ENCODE measurements around the gene TPCN2. TPM values are rescaled to one million over a fixed set of nuclear protein-coding genes. Genes with fewer than 3 reads are reported as not detected.

Gene TPCN2
- polyA plus RNA-seq, 3 donors = 29.3 to 52.8 (median 31.5) TPM

DNA sequence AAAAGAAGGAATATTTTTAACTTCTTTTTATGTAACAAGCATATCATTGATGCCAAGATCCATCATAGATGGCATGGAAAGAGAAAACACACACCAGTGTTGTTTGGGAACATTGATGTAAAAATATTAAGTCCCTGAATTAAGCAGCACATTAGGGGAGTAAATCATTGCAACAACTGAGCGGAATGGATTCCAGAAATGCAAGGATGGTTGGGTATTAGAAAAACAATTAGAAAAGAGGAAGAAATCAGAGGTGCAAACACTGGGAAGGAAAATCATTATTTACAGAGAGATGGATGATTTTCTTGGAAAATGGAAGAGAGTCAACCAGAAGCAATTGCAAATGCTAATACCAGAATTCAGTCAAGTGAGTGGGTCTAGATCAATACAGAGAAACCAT, 115.1 kb downstream of the TPCN2 start:
- TF ChIP-seq, protein P1, sequence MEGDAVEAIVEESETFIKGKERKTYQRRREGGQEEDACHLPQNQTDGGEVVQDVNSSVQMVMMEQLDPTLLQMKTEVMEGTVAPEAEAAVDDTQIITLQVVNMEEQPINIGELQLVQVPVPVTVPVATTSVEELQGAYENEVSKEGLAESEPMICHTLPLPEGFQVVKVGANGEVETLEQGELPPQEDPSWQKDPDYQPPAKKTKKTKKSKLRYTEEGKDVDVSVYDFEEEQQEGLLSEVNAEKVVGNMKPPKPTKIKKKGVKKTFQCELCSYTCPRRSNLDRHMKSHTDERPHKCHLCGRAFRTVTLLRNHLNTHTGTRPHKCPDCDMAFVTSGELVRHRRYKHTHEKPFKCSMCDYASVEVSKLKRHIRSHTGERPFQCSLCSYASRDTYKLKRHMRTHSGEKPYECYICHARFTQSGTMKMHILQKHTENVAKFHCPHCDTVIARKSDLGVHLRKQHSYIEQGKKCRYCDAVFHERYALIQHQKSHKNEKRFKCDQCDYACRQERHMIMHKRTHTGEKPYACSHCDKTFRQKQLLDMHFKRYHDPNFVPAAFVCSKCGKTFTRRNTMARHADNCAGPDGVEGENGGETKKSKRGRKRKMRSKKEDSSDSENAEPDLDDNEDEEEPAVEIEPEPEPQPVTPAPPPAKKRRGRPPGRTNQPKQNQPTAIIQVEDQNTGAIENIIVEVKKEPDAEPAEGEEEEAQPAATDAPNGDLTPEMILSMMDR (IDR thresholded peaks at IDR 0.05) = no peak
- no peak overlapping the region for H3K4me2 ChIP-seq (replicated peaks; ENCODE audit: extremely low read depth, low read length, poor library complexity, severe bottlenecking)
- no peak overlapping the region for H2AFZ ChIP-seq (ENCODE audit: insufficient read depth, low read depth, low read length, poor library complexity, severe bottlenecking)
- Mint-ChIP-seq H3K9me3 (peaks cover 5 to 14% (median 9%) of the 10 kb centered on the region in 7 donors), H3K27ac (no peak overlapping the region), H3K36me3 (no peaks in the 10 kb centered on the region), H3K27me3 (ENCODE audit: low read depth in 3 of 3) (peaks cover 1 to 15% (median 11%) of the 10 kb centered on the region in 3 donors), H3K4me1 (peaks cover 6% of the 10 kb centered on the region), H3K4me3 (no peak overlapping the region)
- no peaks in the 10 kb centered on the region for H3K27me3 ChIP-seq (ENCODE audit: control insufficient read depth in 2 of 2, insufficient read depth in 2 of 2, low read length in 2 of 2)
- no peak overlapping the region for H3K4me3 ChIP-seq (replicated peaks in 1 of 3; ENCODE audit: low read depth in 2 of 3, low read length in 3 of 3)
- no peak overlapping the region for H3K27ac ChIP-seq (ENCODE audit: low read depth in 1 of 2, low read length in 2 of 2)
- H4K20me1 ChIP-seq (ENCODE audit: insufficient read depth, low read length) = no peaks in the 10 kb centered on the region
- H3K4me1 ChIP-seq (ENCODE audit: control insufficient read depth in 1 of 2, insufficient read depth in 2 of 2, low read length in 2 of 2) = peaks cover 7 to 9% of the 10 kb centered on the region in 2 donors
- intact Hi-C loops (cut with micrococcal nuclease) = no loop called here
- H3K9ac ChIP-seq (ENCODE audit: insufficient read depth, low read length, poor library complexity, severe bottlenecking) = no peak overlapping the region
- H3K9me3 ChIP-seq (replicated peaks in 1 of 2; ENCODE audit: control insufficient read depth in 1 of 2, insufficient read depth in 1 of 2, low read length in 2 of 2) = peaks cover 0 to 8% of the 10 kb centered on the region in 2 donors
- WGBS (ENCODE audit: insufficient coverage) = no CpG with 5 or more reads among the region's 1 CpG
- DNase-seq = no peak
- H3K79me2 ChIP-seq (ENCODE audit: insufficient read depth, low read length) = no peaks in the 10 kb centered on the region
- H3K36me3 ChIP-seq (replicated peaks in 1 of 2; ENCODE audit: control insufficient read depth in 1 of 2, insufficient read depth in 2 of 2, low read length in 2 of 2) = no peaks in the 10 kb centered on the region

GRCh38 chr11:69164824-69165223, 116.1 kb downstream of the TPCN2 start:
- Histone ChIP-seq H2AFZ (ENCODE audit: insufficient read depth, low read depth, low read length, poor library complexity, severe bottlenecking) (no peak overlapping the region), H3K4me2 (replicated peaks; ENCODE audit: extremely low read depth, low read length, poor library complexity, severe bottlenecking) (no peak overlapping the region), H3K4me1 (ENCODE audit: control insufficient read depth in 1 of 2, insufficient read depth in 2 of 2, low read length in 2 of 2) (peaks cover 7 to 9% of the 10 kb centered on the region in 2 donors), H3K27me3 (ENCODE audit: control insufficient read depth in 2 of 2, insufficient read depth in 2 of 2, low read length in 2 of 2) (peaks cover 0 to 2% of the 10 kb centered on the region in 2 donors), H4K20me1 (ENCODE audit: insufficient read depth, low read length) (no peaks in the 10 kb centered on the region), H3K9me3 (replicated peaks in 1 of 2; ENCODE audit: control insufficient read depth in 1 of 2, insufficient read depth in 1 of 2, low read length in 2 of 2) (peaks cover 0 to 8% of the 10 kb centered on the region in 2 donors), H3K36me3 (replicated peaks in 1 of 2; ENCODE audit: control insufficient read depth in 1 of 2, insufficient read depth in 2 of 2, low read length in 2 of 2) (no peaks in the 10 kb centered on the region), H3K27ac (ENCODE audit: low read depth in 1 of 2, low read length in 2 of 2) (no peak overlapping the region), H3K79me2 (ENCODE audit: insufficient read depth, low read length) (no peaks in the 10 kb centered on the region), H3K9ac (ENCODE audit: insufficient read depth, low read length, poor library complexity, severe bottlenecking) (no peak overlapping the region), H3K4me3 (replicated peaks in 1 of 3; ENCODE audit: low read depth in 2 of 3, low read length in 3 of 3) (no peak overlapping the region)
- intact Hi-C loops (cut with micrococcal nuclease) = no loop called here
- Mint-ChIP-seq H3K4me3 (no peak overlapping the region), H3K27me3 (ENCODE audit: low read depth in 3 of 3) (peaks cover 3 to 15% (median 7%) of the 10 kb centered on the region in 3 donors), H3K9me3 (peaks cover 5 to 18% (median 9%) of the 10 kb centered on the region in 7 donors), H3K27ac (no peak overlapping the region), H3K36me3 (no peaks in the 10 kb centered on the region), H3K4me1 (peaks cover 6% of the 10 kb centered on the region)
- TF ChIP-seq, protein P1 (IDR thresholded peaks at IDR 0.05) = no peak
- no peak for DNase-seq
- WGBS (ENCODE audit: insufficient coverage) = 71% methylated on average over 4 of the region's 10 CpGs
